GM21737 (cell line): ENCODE results near the gene USP24.

Source experiments
- ATAC-seq: cut with Tn5 transposase; IDR thresholded peaks from one replicate; pipeline ENCODE4 v1.9.1; 2021; ENCODE audit warnings: mild to moderate bottlenecking, moderate library complexity; ENCODE audit not compliant: unreplicated experiment

Gene USP24, protein sequence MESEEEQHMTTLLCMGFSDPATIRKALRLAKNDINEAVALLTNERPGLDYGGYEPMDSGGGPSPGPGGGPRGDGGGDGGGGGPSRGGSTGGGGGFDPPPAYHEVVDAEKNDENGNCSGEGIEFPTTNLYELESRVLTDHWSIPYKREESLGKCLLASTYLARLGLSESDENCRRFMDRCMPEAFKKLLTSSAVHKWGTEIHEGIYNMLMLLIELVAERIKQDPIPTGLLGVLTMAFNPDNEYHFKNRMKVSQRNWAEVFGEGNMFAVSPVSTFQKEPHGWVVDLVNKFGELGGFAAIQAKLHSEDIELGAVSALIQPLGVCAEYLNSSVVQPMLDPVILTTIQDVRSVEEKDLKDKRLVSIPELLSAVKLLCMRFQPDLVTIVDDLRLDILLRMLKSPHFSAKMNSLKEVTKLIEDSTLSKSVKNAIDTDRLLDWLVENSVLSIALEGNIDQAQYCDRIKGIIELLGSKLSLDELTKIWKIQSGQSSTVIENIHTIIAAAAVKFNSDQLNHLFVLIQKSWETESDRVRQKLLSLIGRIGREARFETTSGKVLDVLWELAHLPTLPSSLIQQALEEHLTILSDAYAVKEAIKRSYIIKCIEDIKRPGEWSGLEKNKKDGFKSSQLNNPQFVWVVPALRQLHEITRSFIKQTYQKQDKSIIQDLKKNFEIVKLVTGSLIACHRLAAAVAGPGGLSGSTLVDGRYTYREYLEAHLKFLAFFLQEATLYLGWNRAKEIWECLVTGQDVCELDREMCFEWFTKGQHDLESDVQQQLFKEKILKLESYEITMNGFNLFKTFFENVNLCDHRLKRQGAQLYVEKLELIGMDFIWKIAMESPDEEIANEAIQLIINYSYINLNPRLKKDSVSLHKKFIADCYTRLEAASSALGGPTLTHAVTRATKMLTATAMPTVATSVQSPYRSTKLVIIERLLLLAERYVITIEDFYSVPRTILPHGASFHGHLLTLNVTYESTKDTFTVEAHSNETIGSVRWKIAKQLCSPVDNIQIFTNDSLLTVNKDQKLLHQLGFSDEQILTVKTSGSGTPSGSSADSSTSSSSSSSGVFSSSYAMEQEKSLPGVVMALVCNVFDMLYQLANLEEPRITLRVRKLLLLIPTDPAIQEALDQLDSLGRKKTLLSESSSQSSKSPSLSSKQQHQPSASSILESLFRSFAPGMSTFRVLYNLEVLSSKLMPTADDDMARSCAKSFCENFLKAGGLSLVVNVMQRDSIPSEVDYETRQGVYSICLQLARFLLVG (N-terminal part only)

DNA sequence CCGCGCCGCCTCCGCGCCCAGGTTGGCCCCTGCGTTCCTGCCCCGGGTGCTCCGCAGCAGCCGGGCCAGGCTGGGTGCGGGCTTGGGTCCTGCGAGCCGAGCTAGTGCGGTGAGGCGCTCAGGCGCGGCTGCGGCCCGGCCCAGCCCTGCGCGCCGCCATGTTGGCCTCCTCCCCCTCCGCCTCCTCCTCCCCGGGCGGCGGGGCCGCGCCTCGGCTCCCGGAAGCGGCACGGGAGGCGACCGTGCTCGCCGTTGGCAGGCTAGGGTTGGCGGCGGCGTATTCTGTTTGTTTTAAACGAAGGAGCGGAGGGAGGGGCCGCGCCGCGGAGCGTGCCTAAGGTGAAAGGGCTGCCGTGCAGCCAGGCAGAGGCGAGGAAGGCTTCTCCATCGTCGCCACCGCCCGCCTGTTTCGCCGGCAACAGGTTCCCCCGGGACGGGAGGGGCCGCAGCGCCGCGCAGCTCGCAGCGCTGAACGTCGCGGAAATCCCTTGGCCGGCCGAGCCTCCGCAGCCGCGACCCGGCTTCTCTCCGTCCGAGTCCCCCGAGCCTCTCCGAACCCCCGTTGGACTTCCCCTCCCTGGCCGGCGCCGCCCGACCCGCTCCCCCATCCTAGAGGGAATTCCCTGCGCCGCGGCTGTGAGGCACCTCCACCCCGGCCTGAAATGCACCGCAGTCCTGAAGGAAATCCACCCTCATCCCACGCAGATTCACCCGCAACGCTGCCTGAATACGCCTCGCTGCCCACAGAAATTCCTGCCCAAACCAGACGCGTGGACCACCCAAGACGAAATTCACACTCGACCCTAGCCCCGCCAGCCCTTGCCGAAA is at the start of gene USP24:
Gene USP24 (minus strand): TSS at position 171 of the 828 bp plus-strand sequence. CDS start 251 bp downstream, outside the sequence.
- peak; percentile 71 for ATAC-seq

DNA sequence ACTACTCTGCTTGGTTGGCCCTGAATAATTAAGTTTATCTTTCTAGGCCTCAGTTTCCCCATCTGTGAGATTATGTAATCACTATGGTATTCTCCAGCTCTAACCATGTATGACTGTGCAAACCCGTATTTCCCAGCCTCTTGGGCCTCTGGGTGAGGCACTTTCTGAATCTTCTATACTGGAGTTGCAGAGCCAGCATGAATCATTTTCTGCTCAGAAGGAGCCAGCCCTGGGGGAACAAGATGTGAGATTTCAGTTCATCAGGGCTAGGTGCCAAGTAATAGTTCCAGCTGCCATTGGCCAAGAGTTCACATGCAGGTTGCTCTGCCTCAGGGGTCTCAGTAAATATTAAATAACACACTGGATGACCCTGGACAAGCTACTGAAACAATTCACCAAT is 47.7 kb upstream of the USP24 start:
- ATAC-seq = no peak

DNA sequence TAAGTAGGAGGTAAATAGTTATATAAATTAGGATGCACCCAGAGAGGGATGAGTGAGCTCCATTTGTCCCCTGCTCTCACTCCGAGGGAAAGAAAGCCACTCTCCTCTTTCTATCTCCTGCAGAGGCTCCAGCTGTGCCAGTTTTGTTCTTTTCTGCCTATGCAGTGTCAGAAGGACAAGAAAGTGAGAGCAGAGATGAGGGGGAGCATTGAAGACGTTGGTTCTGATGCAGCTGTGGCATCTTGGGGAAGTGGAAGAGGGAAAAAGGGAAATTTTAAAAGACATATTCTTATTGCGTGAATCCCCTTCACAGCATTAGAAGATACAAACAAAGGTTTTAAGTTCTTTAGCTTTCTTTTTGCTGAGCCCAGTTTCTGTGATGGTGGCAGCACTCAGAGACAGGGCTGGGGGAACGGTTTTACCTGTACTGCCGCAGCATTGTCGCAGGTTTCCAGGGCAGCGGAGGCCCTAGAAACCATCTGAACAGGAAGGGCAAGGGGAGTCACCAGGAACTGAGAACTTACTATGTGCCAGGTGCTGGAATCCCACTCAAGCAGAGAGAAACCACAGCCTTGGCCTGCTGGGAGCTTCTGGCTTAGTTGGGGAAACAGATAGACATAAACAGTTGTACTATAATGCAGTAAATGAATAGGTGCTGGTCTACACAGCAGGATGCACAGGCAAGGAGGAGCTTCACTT is 44.9 kb upstream of the USP24 start:
- peak; percentile 55 for ATAC-seq

DNA sequence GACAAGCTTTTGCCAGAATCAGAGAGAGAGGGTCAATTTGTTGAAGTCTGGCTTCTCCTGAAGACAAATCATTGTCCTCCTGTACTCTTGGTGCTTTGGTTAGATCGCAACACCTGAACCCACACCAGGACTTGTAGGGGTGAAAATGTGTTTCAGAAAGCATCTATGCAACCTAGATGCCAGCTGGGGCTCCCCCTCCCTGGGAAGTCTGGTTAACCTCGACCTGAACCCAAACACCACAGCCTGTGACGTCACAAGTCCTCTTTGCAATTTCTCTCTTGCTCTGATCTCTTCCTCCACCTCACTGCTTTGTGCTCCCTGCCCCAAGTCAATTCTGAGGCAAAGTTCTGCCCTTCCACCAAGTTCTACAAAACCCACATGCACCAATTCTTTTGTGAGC is 42.8 kb upstream of the USP24 start:
- no peak for ATAC-seq

DNA sequence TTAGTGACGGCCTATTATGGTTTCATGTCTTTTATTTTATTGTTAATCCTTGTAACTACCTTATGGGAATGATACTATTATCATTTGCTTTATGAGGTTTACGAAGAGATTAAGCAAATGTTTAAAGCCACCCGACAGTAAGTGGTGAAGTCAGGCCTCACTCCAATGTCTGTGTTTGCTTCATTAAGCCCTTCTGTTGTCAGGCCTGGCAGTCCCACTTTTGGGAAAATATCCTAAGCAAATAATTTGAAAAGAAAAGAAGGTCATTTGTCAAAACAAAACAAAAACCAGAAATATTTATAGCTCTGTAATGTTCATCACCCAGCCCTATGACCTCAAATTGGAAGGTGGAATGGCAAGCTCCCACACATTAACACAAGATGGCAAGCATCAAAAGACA is 40.7 kb upstream of the USP24 start:
- no peak for ATAC-seq

DNA sequence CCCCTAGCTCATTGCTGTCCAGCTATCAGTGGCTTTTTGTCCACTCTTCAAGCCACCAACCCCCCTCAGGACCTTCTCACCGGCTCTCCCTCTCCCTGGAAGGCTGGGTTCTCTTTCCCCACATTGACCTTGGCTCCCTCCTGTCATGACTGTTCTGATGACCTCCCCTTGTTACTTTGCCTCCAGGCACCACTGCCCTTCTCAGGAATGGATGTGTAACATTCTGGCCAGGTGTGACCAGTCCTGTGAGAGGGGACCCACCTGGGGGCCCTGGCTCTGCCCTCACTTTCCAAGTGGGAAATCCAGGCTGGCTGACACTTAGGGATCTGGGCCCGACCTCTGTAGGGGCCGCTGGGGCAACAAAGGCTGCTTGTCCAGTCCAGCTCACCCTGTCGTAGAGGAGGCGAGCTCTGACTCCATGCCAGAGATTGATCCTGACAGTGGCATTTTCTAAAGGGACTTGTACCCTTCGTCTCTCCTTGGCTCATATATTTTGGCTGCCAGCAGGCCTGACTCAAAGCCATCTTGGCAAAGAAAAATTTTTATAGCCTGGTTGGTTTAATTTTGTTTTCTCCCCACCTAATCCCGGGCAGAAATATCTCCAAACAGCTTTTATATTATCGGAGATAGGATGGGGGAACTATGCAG is 37.9 kb upstream of the USP24 start:
- ATAC-seq = no peak

DNA sequence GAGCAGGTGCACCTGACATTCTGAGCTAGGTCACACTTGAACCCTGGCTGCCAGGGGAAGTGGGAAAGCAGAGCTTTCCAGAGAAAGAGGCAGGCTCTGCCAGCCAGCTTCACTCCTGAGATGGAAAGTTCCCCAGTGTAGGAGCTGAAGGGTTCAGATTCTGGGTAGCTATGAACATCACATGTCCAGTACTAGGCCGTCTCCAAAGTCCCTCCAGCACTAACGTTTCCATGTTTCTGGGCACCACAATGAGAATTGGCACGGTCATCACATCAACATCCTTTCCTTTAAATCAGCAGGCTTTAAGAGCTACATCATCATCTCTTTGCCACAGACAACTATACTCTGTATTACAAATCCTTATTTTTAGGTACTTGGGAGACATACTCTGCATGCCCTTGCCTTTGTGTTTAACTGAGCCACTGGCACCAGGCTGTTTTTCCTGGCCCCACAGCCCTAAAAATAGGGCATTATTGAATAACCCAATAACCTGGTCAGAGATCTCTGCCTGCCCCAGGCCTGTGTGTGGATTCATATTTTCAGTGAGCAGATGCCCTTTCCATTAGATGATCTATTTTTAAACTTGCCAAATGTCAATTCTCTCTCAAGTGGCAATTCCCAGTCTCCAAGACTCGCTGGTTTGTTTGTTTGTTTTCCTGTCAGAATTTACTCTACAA is 35.4 kb upstream of the USP24 start:
- ATAC-seq = no peak

DNA sequence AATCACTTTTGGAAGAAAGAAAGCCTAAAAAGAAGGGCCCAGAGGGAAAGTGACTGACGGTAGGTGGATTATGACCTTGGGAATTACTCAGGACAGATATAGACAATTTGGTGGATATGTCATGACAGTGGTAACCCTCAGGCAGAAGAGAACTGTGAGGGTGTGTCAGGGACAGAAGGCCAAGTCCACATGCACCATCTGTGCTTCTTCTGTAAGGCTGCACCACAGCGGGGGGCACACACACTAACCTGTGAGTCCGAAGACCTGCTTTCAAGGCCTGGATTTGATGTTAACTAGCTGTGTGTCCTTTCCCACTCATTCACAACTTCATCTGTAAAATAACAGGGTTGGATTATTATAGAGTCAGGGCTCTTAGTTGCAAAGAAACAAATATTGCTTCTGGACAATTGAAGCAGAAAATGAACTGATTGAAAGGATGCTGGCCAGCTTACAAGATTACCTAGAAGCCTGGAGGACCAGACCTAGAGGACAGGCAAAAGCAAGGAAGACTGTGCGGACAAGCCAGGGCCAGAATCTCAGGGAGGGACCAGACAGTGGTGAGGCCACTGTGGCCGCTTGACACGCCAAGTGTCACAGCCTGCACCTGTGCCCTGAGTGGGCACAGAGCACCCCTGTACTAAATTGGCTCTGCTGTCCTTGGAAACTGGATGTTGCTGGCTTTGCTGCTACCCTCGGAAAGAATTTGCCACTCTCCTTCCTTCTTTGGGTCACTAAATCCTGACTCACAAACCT is 34.7 kb upstream of the USP24 start:
- ATAC-seq = no peak

DNA sequence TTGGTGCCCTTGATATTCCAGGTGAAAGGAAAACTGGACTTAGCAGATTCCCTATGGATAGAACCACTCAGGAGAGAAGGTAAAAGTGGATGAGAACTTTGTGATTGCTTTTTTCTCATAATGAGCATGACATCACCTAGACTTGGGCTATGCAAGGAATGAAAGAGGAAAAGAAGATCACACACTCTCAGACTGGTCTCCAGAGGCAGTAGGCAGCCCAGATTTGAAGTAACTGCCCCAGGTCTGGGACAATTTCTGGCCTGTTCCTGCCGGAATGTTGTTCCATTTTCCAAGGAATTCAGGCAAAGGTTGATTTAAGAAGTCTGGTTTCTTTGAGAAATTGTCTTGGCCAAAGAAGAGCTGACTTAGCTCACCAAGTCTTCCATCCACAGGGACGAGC is 31.7 kb upstream of the USP24 start:
- ATAC-seq = no peak

DNA sequence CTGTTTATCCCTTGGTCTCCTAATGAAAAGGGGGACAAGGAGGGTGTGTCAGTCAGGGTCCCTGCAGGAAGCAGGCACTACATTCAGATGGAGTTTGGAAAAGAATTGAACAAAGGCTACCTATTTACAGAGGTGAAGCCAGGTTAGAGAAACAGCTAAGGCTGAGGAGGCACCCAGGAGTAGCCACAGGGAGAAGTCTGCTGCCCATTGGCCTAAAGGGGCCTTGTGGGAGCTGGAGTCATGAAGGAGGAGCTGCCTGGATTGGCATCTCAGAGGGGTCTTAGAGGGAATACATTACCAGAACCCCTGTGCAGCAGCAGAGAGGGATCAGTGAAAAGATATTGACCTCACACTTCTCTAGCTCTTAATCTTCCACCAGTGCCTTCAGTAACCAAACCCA is 31.2 kb upstream of the USP24 start:
- ATAC-seq = no peak

DNA sequence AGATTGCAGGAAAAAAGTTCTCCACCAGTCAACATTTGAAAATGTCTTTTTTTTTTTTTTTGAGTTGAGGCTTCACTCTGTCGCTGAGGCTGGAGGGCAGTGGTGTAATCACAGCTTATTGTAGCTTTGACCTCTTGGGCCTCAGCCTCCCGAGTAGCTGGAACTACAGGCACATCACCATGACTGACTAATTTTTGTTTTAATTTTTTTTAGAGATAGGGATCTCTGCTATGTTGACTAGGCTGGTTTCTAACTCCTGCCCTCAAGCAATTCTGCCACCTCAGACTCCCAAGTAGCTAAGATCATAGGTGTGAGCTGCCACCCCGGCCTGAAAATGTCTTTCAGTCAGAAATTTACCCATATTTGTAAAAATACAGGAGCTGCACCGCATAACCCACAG is 30.6 kb upstream of the USP24 start:
- ATAC-seq = no peak

DNA sequence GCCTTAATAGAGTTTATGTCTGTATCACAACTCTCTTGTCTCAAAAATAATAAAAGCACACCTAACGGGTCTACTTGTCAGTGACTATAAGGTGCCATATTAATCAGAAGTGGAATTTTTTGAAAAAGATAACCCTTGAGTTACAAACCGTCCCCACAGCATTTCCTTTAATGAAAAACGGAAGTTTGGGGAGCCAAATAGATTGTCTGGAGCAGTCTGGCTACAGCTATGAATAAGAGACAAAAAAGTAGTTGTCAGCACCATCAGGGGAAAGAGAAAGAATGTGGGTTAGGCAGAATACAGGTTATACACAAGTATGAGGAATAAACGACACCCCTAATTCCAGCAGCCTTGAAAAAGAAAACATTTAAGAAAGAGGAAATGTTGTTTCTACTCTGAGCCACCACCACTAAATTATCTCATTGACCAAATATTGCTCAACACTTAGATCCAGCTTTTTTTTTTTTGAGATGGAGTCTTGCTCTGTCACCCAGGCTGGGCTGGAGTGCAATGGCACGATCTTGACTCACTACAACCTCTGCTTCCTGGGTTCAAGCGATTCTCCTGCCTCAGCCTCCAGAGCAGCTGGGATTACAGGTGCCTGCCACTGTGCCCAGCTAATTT is 29.4 kb upstream of the USP24 start:
- no peak for ATAC-seq

DNA sequence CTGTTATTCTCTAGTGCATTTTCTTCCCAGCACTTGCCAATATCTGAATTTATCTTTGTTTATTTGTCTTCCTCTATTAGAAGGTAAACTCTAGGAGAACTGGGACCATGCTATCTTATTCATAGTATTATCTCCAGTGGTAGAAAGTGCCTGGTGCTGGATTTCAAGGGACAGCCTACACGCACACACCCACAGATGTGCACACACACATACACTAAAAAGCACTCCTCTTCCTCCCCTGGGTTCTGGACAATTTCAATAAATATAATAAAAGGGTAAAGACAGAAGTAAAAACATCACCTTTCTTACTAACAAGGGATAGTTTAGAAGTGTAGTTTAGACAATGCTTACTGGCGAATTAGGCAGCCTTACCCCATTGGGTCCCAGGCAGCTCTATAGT is 28.5 kb upstream of the USP24 start:
- ATAC-seq = no peak

DNA sequence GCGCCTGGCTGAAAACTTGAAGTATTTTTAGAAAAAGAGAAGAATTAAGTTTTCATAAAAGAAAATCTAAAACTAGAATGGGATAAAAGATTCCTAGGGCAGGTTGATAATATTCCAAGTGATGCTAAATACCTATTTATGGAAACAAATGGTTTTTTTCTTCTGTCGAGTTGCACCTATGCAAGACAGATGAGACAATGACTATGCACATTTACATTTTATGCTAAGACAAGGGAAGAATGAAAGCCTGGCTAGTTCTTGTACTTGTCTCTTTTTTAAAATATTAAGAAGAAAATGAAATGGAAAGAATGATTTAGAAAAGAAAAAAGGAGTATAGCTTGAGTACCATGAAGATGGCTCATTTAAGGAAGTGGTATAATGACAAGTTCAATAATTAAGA is 24.4 kb upstream of the USP24 start:
- no peak for ATAC-seq

DNA sequence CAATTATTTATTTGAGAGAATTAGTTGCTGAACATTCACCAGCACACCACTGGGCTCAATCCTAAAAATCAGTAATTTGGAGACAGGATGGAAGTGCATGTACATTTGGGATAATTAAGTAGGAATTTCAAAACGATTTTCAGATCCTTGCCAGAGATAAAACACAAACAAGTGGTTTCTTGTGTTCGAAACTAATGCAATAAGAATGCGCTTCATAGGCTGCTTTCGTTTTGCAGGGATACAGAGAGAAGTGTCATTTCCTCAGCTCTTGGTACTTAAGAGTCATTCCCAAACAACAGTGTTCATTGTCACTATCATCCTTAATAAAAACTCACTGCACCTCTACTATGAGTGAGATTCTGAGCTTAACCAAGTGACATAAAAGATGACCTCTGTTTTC is 20.6 kb upstream of the USP24 start:
- no peak for ATAC-seq

DNA sequence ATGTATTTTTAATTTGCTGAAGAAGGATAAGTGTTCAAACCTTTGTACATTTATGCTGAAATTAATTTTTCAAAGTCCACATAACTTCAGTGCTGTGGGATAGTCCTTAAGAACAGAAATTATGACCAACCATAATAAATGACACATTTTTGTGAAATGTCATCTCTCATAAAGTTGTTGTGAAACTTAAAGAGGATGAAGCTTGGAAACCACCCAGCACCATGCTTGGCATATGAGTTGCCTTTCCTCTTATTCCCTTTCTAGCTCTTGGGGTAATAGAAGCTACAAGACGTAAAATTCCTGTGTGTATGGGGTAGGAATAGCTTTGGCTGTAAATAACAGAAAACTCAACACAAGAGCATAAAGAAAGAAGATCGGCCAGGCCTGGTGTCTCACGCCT is 18.9 kb upstream of the USP24 start:
- ATAC-seq = no peak

DNA sequence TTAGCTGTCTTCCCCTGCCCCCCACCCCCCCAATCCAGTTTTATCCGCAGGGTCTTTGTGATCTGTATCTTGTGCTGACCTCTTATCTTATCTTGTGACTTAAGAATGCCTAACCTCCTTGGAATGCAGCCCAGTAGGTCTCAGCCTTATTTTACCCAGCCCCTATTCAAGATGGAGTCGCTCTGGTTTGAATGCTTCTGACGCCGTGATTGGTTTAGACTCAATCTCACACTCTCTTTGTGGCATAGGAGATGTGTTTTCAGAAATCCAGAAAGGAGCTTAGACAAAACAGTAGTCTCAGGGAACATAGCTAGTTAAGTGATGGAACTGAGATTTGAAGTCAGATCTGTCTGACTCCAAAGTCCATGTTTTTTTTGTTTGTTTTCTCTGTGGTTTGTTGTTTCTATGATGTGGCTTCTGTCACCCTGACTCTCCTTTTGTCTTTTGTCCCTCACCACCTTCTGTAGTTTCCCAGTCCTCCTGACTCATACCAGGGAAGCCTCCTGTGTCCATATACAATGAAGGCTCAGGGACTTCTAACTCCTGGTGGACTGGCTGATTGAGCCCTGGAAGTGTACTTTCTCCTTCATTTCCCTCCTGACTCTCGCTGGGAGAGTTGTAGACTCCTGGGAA is 18.1 kb upstream of the USP24 start:
- ATAC-seq = no peak
